Left colon (tissue), 2 donors: Measurements from ENCODE around the gene E2F3. TPM values are rescaled to one million over a fixed set of nuclear protein-coding genes. Genes with fewer than 3 reads are reported as not detected.

Experiments
- ATAC-seq: fragments of 200-7000 bp; cut with Tn5 transposase; one replicate; pipeline ENCODE4 v1.9.1; 2020; ENCODE audit warnings: mild to moderate bottlenecking, moderate library complexity
- DNase-seq, 2 donors: peaks; one replicate each; pipeline ENCODE4 v3.0.0-alpha.2; 2020
- intact Hi-C, 2 donors: fragments of 100-400 bp; cut with DNase I in 1 of 2; cut with micrococcal nuclease in 1 of 2; formaldehyde crosslinking; loops; one replicate each; pipeline versions ENCODE4 v1.11.2 to v1.14.0; 2022; cut with DNase I, micrococcal nuclease
- total RNA-seq, 2 donors: library from RNA; stranded (reverse); fragmentation: NEBNext Ultra II Directional; extraction: Animal tissue kit (Norgen Biotek cat#: 25700); gene quantifications; one replicate each; pipeline ENCODE4 v1.2.1, GENCODE V29; 2021
- donor health status: DM: no; HTN: no; CAD: no.
- donor health status: DM: yes; HTN: yes; CAD: no.

E2F3 gene
- total RNA-seq, 2 donors from 2014 or later, result 9.1 to 9.5 TPM

- intact Hi-C loops, result no loop called here
- no peak for ATAC-seq
Measured at GRCh38 chr6:20399518-20399917, 2.2 kb upstream of the E2F3 start.

DNA sequence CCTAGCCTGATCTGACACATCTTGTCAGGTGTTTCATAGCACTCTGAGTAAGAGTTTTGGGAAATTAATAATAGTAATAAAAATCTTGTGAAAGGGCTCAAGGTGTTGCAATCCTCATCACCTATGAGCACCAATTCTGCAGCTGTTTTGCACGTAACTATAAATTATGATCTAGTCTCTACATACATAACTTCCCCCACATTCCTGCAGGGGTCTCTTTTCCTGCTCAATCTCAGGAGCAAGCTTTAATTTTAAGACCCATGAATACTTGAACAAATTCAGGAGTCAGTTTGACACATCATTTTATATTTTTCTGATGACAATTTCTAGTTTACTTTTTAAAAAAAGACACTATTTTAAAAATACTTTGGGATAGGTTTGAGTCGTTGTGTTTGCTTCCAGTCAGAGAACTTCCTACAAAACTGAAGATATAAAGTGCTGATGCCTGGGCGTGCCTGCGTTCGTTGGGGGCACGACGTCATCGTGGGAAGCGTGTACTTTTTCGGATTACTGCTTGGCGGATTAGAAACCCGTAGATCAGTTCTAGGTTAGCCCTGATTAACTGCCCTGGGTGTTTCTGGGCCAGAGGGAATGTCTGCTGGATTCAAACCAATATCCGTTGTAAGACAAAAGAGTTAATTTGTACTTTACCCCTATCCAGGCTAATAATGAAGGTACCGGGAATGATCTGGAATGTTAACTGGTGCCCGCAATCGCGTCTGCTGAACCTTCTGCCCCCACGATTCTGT is 1.0 kb upstream of the E2F3 start:
- no peak for ATAC-seq
- intact Hi-C loops, result loop anchor here in 1 of 2 donors (10.0 kb wide), 1 partner anchor 124 kb away; no protein-coding TSS in a partner anchor
- DNase-seq, result peak; percentile 45 to 51

More at GRCh38 chr6:20399518-20399917, 2.2 kb upstream of the E2F3 start:
- no peak for DNase-seq

GRCh38 chr6:20402092-20402341 is 338 bp downstream of the E2F3 start:
- DNase-seq (no peak), ATAC-seq (no peak)
- intact Hi-C loops, result loop anchor here in 1 of 2 donors (10.0 kb wide), 1 partner anchor 123 kb away; no protein-coding TSS in a partner anchor

- intact Hi-C loops, result loop anchor here in 1 of 2 donors (10.0 kb wide), 1 partner anchor 122 kb away; no protein-coding TSS in a partner anchor
- DNase-seq, result peak; percentile 59 to 64
- ATAC-seq, result peak; percentile 32
Measured at GRCh38 chr6:20402342-20403069, 827 bp downstream of the E2F3 start.

DNA sequence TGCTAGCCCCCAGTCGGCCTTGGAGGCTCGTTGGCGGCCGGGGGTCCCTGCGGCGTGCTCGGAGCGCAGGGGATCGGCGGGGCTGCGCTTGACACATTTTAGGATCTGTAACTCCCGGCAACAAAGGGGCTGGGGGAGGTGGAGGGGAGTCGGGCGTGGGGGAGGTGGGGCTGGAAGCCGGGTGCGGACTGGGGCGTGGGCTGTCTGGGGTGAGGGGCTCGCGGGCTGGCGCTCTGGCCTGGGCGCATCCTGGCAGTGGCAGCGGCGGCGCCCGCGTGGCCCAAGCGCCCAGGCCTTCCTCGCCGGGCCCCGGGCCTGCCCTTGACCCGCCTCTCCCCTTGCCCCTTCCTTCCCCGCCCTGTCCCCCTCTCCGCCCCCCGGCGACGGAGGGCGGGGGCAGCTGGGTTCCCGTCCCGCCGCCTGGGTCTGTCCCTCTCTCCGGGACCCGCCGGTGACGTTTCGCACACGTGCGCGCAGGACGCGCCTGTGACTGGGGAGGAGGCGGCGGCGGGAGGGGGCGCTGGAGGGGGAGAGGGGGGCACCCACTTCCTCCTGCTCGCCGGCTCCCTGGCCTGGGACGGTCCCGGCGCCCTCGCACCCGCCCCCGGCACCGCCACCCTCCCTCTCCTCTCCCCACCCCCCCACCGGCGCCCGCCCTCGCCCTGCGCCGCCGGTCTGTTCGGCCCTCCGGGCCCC is 1.5 kb downstream of the E2F3 start:
- ATAC-seq, result peak; percentile 57
- intact Hi-C loops, result loop anchor here in 1 of 2 donors (10.0 kb wide), 1 partner anchor 122 kb away; no protein-coding TSS in a partner anchor
- peak; percentile 90 to 94 for DNase-seq

GRCh38 chr6:20403766-20404640 is 2.3 kb downstream of the E2F3 start:
- intact Hi-C loops, result loop anchor here in 1 of 2 donors (10.0 kb wide), 1 partner anchor 121 kb away; no protein-coding TSS in a partner anchor
- no peak for ATAC-seq

GRCh38 chr6:20404641-20405032 is 3.0 kb downstream of the E2F3 start:
- no peak for ATAC-seq
- intact Hi-C loops, result loop anchor here in 1 of 2 donors (10.0 kb wide), 1 partner anchor 120 kb away; no protein-coding TSS in a partner anchor
- DNase-seq, result peak in 1 of 2 donors; percentile 50

More at GRCh38 chr6:20403766-20404640, 2.3 kb downstream of the E2F3 start:
- peak in 1 of 2 donors; percentile 36 for DNase-seq

GRCh38 chr6:20408851-20409250 is 7.2 kb downstream of the E2F3 start:
- no peak for ATAC-seq
- intact Hi-C loops, result loop anchor here in 1 of 2 donors (10.0 kb wide), 1 partner anchor 116 kb away; no protein-coding TSS in a partner anchor
- DNase-seq, result no peak

- intact Hi-C loops, result loop anchor here in 1 of 2 donors (10.0 kb wide), 1 partner anchor 115 kb away; no protein-coding TSS in a partner anchor
Measured at GRCh38 chr6:20409427-20409971, 7.8 kb downstream of the E2F3 start.

DNA sequence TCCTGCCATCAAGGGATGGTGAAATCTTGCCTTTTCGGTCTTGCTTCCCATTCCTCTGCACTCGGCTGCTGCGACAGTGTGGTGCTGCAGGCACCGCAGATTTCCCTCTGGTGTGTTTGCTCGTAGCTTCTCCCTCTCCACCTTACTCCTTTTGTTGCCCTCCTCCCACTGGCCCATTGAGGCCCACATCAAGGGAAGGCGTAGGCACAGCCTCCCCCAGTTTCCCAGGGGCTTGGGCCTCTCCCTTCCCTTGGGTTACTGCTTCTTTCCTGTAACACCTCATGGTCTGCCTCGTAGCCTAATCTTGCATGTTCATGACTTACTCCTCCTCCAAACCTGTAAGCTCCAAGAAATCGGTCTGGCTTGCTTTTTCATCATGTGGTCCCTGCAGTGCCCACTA is 9.9 kb downstream of the E2F3 start:
- DNase-seq, result no peak
- intact Hi-C loops, result no loop called here
- no peak for ATAC-seq

More at GRCh38 chr6:20409427-20409971, 7.8 kb downstream of the E2F3 start:
- DNase-seq, result no peak
- no peak for ATAC-seq

DNA sequence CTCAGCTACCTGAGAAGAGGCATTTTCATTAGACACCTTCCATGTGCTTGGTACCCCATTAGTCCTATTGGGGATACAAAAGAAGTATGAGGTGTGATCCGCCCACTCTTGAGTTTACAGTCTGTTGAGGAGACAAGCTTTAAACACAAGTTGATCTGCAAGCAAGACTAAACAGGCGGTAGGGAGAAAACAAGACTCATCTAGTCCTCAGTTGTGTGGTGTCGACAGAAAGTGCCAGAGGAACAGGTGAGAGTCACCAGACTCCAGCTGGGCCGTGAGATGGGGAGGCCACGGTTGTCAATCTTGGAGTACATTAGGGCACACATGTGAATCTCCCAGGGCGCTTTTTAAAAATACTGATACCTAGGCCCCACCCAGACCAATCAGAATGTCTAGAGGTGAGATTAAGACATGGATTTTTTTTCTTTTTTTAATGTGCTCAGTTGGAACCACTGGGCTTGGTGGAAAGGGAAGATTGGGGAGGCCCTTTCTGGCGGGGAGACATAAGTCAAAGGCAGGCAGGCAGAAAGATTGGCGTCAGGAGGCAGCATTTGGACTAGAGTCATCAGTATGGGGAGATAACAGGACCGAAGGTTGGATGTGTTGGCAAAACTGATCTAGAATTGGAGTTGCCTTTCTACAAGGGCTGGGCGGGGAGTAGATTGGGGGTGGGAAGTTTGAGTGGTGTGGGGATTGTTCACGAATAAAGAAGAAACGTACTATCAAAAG is 10.4 kb downstream of the E2F3 start:
- DNase-seq (no peak), ATAC-seq (no peak)
- intact Hi-C loops, result no loop called here

- no peak for DNase-seq
- intact Hi-C loops, result no loop called here
- no peak for ATAC-seq
Measured at GRCh38 chr6:20412682-20413073, 11.0 kb downstream of the E2F3 start.

DNA sequence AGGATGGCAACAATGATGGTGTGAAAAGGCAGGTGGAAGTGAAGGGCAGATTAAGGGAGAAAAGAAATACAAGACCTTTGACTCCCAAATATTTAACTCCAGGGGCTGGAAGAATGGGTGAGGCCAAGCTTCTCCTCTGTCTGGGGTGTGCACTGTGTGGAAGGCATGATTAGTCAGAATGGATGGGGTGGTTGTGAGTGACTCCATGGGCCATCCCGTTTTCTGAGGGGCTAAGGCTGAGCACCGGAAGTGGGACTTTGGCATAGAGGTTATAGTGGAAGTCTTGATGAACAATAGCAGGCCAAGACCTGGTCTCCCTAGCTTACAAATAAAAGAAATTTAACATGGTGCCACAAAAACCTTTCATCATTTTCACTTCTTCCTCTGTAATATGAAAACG is 12.1 kb downstream of the E2F3 start:
- intact Hi-C loops, result no loop called here
- DNase-seq (no peak), ATAC-seq (no peak)

GRCh38 chr6:20414711-20415110 is 13.0 kb downstream of the E2F3 start:
- DNase-seq, result no peak
- no peak for ATAC-seq
- intact Hi-C loops, result no loop called here

- DNase-seq (no peak), ATAC-seq (no peak)
- intact Hi-C loops, result no loop called here
Measured at GRCh38 chr6:20415304-20415703, 13.6 kb downstream of the E2F3 start.

DNA sequence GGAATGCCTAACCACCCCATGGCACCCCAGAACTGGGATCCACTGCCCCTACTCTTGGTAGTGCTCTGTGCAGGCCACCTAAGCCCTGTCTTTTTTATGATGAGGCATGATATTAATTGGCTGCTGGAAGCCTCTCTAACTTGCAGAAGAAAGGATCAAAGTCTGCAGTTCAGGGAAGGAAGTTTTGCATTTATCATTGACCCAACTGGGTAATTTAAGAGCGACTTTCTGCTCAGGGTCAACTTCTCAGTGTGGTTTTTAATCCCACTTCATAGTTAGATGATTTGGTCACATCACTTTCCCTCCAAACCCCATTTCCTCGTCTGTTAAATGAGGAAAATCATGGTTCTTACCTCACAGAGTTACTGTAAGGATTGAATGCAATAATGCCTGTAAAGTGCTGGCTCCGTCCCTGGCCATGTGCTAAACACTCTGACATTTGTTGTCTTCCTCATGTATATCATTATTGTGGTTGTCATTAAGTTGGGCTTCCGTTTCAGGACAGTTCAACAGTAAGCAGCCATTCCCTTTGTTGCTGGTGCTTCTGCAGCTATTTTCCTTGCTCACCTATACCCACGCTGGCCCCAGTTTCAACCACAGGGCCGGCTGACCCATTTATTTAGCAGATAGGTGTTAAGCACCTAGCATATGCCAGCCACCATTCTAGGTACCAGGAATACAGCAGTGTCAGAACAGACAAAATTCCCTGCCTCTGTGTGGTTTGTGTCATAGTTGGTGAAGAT is 14.2 kb downstream of the E2F3 start:
- ATAC-seq (peak; percentile 72), DNase-seq (no peak)
- intact Hi-C loops, result no loop called here
